HepG2 (cell line): ENCODE data around the gene DHRS7. TPM values are rescaled to one million over a fixed set of nuclear protein-coding genes. Genes with fewer than 3 reads are reported as not detected.

ENCODE experiments used
- BRCA1 ChIP-seq: sonication (generic); formaldehyde crosslinking; IDR thresholded peaks from 2 replicates; pipeline ENCODE4 v1.4.0; 2020; ENCODE audit warnings: missing genetic modification reagents
- CBX5 ChIP-seq: sonication (generic); formaldehyde crosslinking; IDR thresholded peaks from 2 replicates; pipeline ENCODE4 v1.4.0; 2020; ENCODE audit warnings: missing genetic modification reagents, borderline replicate concordance
- CEBPG ChIP-seq: IDR thresholded peaks from 2 replicates; pipeline ENCODE4 v1.6.1; 2016
- JUND ChIP-seq: sonication (generic); formaldehyde crosslinking; IDR thresholded peaks from 2 replicates; pipeline ENCODE4 v1.8.0; 2022; ENCODE audit warnings: mild to moderate bottlenecking, missing genetic modification reagents
- KDM2A ChIP-seq: sonication (generic); formaldehyde crosslinking; IDR thresholded peaks from 2 replicates; pipeline ENCODE4 v1.4.0; 2020; ENCODE audit warnings: low read depth, missing genetic modification reagents, borderline replicate concordance
- PHF20 ChIP-seq: sonication (generic); formaldehyde crosslinking; IDR thresholded peaks from 2 replicates; pipeline ENCODE4 v1.5.0; 2020; ENCODE audit warnings: mild to moderate bottlenecking, missing genetic modification reagents
- POLR2AphosphoS2 ChIP-seq: IDR thresholded peaks from 2 replicates; pipeline ENCODE4 v1.6.1; 2011; ENCODE audit warnings: low read depth, low read length, improper control_type of control experiment
- SALL1 ChIP-seq: sonication (generic); formaldehyde crosslinking; IDR thresholded peaks from 2 replicates; pipeline ENCODE4 v1.8.0; 2022; ENCODE audit warnings: mild to moderate bottlenecking, missing genetic modification reagents
- SOX6 ChIP-seq, 2 experiments: fragments of 450-650 bp in 1 of 2; sonication (generic) in 1 of 2; formaldehyde crosslinking in 1 of 2; IDR thresholded peaks; 2 replicates each; pipeline versions ENCODE4 v1.4.0 to v1.6.1; 2017 to 2020; ENCODE audit warnings: antibody characterized with exemption in 1 of 2, mild to moderate bottlenecking in 1 of 2, missing genetic modification reagents in 1 of 2
- ZNF782 ChIP-seq: sonication (generic); formaldehyde crosslinking; IDR thresholded peaks from 2 replicates; pipeline ENCODE4 v1.4.0; 2020; ENCODE audit warnings: missing genetic modification reagents, mild to moderate bottlenecking, borderline replicate concordance
- polyA plus RNA-seq, 8 experiments: library from polyadenylated mRNA; depleted of rRNA in 3 of 8; stranded (reverse) in 7 of 8; unstranded in 1 of 8; fragments of >200 nt; fragmentation: Illumina TruSeq in 4 of 8; extraction: Trizol in 4 of 8; gene quantifications; 2 replicates each; pipeline versions ENCODE4 v1.2.1 to v1.2.3, GENCODE V29; 2011 to 2016; ENCODE audit warnings: low read depth in 4 of 8, missing spikeins in 1 of 8, mixed read lengths in 1 of 8; ENCODE audit not compliant: insufficient read depth in 1 of 8
- total RNA-seq, 5 experiments: library from RNA; depleted of rRNA; stranded (reverse); fragments of >200 nt; fragmentation: Illumina TruSeq; extraction: Trizol; gene quantifications; 2 replicates each; pipeline ENCODE4 v1.2.3, GENCODE V29; 2016; ENCODE audit warnings: low read depth in 1 of 5
- TF ChIP-seq, protein P1 (sequence below), 2 experiments: fragments of 450-650 bp in 1 of 2; sonication (generic) in 1 of 2; formaldehyde crosslinking; IDR thresholded peaks; 2 replicates each; pipeline versions ENCODE4 v1.5.0 to v1.8.0; 2020 to 2022; ENCODE audit warnings: mild to moderate bottlenecking in 1 of 2, missing genetic modification reagents in 1 of 2
- TF ChIP-seq, protein P2 (sequence below): sonication (generic); formaldehyde crosslinking; IDR thresholded peaks from 2 replicates; pipeline ENCODE4 v1.5.0; 2020; ENCODE audit warnings: missing genetic modification reagents
- TF ChIP-seq, protein P3 (sequence below): sonication (generic); formaldehyde crosslinking; IDR thresholded peaks from 2 replicates; pipeline ENCODE4 v1.4.0; 2020; ENCODE audit warnings: missing genetic modification reagents, mild to moderate bottlenecking, borderline replicate concordance

Gene DHRS7
- total and polyA plus RNA-seq, 2 of the 13 experiments (the other 11 are each of a cell fraction or from before 2014, with no cell fraction given) = 20.8 to 44.4 TPM

DNA sequence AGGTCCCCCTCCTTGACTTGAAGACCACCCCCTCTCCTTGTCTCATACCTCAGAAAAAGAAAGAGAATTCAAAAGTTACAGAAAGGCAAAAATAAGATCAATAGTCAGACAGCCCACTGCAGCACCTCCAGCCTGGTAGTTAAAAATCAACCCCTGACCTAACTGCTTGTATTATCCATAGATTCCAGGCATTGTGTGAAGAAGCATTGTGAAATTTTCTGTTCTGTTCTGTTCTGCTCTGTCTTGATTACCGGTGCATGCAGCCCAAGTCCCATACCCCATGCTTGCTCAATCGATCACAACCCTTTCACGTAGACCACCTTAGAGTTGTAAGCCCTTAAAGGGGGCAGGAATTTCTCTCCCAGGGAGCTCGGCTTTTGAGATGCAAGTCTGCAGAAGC, 5.8 kb upstream of the DHRS7 start (continued):
- TF ChIP-seq SALL1 (CRISPR knock-in tag) (no peak), KDM2A (CRISPR knock-in tag) (no peak), SOX6 (IDR thresholded peaks at IDR 0.05) (no peak), SOX6 (CRISPR knock-in tag; IDR thresholded peaks at IDR 0.05) (peak; percentile 31; the same call in 1 of the 2 replicates), JUND (CRISPR knock-in tag) (no peak), ZNF782 (CRISPR knock-in tag) (no peak), CEBPG (0 out of 2 replicates have a peak, but pooled peaks have one; percentile 27), BRCA1 (CRISPR knock-in tag) (no peak), PHF20 (CRISPR knock-in tag) (no peak), POLR2AphosphoS2 (no peak), CBX5 (CRISPR knock-in tag) (no peak)
- TF ChIP-seq, protein P1, sequence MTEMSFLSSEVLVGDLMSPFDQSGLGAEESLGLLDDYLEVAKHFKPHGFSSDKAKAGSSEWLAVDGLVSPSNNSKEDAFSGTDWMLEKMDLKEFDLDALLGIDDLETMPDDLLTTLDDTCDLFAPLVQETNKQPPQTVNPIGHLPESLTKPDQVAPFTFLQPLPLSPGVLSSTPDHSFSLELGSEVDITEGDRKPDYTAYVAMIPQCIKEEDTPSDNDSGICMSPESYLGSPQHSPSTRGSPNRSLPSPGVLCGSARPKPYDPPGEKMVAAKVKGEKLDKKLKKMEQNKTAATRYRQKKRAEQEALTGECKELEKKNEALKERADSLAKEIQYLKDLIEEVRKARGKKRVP (CRISPR knock-in tag; IDR thresholded peaks at IDR 0.05) = no peak
- TF ChIP-seq, protein P2, sequence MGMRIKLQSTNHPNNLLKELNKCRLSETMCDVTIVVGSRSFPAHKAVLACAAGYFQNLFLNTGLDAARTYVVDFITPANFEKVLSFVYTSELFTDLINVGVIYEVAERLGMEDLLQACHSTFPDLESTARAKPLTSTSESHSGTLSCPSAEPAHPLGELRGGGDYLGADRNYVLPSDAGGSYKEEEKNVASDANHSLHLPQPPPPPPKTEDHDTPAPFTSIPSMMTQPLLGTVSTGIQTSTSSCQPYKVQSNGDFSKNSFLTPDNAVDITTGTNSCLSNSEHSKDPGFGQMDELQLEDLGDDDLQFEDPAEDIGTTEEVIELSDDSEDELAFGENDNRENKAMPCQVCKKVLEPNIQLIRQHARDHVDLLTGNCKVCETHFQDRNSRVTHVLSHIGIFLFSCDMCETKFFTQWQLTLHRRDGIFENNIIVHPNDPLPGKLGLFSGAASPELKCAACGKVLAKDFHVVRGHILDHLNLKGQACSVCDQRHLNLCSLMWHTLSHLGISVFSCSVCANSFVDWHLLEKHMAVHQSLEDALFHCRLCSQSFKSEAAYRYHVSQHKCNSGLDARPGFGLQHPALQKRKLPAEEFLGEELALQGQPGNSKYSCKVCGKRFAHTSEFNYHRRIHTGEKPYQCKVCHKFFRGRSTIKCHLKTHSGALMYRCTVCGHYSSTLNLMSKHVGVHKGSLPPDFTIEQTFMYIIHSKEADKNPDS = no peak
- TF ChIP-seq, protein P3, sequence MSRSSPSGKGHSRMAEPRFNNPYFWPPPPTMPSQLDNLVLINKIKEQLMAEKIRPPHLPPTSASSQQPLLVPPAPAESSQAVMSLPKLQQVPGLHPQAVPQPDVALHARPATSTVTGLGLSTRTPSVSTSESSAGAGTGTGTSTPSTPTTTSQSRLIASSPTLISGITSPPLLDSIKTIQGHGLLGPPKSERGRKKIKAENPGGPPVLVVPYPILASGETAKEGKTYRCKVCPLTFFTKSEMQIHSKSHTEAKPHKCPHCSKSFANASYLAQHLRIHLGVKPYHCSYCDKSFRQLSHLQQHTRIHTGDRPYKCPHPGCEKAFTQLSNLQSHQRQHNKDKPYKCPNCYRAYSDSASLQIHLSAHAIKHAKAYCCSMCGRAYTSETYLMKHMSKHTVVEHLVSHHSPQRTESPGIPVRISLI (CRISPR knock-in tag) = no peak
